K562 (cell line): ENCODE data around the gene VPS18. TPM values are rescaled to one million over a fixed set of nuclear protein-coding genes. Genes with fewer than 3 reads are reported as not detected.

Experiments
- ATF1 ChIP-seq, 2 experiments: fragments of 450-650 bp in 1 of 2; IDR thresholded peaks; 2 replicates each; pipeline ENCODE4 v1.6.1; 2016; ENCODE audit warnings: missing compliant biosample characterization in 1 of 2, missing genetic modification characterization in 1 of 2
- CBFA2T2 ChIP-seq: fragments of 450-650 bp; conservative IDR thresholded peaks from 2 replicates; pipeline ENCODE4 v1.6.1; 2017; ENCODE audit warnings: mild to moderate bottlenecking
- CEBPZ ChIP-seq: fragments of 150-350 bp; IDR thresholded peaks from 2 replicates; pipeline ENCODE4 v1.6.1; 2014; ENCODE audit warnings: low read depth, mild to moderate bottlenecking, low read length, borderline replicate concordance
- E2F3 ChIP-seq: fragments of 250-450 bp; sonication (Bioruptor Pico); IDR thresholded peaks from 2 replicates; pipeline ENCODE4 v1.4.0; 2020; ENCODE audit warnings: mild to moderate bottlenecking
- HDGF ChIP-seq: fragments of 450-650 bp; IDR thresholded peaks from 2 replicates; pipeline ENCODE4 v1.6.1; 2016
- ILK ChIP-seq: fragments of 450-650 bp; IDR thresholded peaks from 2 replicates; pipeline ENCODE4 v1.6.1; 2016; ENCODE audit warnings: missing genetic modification characterization, low read depth, mild to moderate bottlenecking, missing compliant biosample characterization, moderate library complexity, borderline replicate concordance
- POU5F1 ChIP-seq: fragments of 150-350 bp; IDR thresholded peaks from 2 replicates; pipeline ENCODE4 v1.6.1; 2014; ENCODE audit warnings: borderline replicate concordance, low read length, low read depth, mild to moderate bottlenecking; ENCODE audit not compliant: partially characterized antibody
- SNIP1 ChIP-seq: fragments of 450-650 bp; IDR thresholded peaks from 2 replicates; pipeline ENCODE4 v1.7.1; 2017; ENCODE audit warnings: low read depth, mild to moderate bottlenecking
- TSC22D4 ChIP-seq: fragments of 450-650 bp; IDR thresholded peaks from 2 replicates; pipeline ENCODE4 v1.6.1; 2016; ENCODE audit warnings: missing genetic modification characterization, missing biosample characterization, control low read depth
- XRCC3 ChIP-seq: fragments of 450-650 bp; IDR thresholded peaks from 2 replicates; pipeline ENCODE4 v1.6.1; 2017; ENCODE audit warnings: mild to moderate bottlenecking, moderate library complexity
- polyA plus RNA-seq, 8 experiments: library from polyadenylated mRNA; depleted of rRNA in 4 of 8; stranded (reverse) in 5 of 8; unstranded in 3 of 8; fragments of >200 nt; fragmentation: Nextera tagmentation in 2 of 8; fragmentation: Illumina TruSeq in 1 of 8; extraction: Ambion mirVana in 2 of 8; extraction: Trizol in 1 of 8; gene quantifications; 2 replicates each; pipeline versions ENCODE4 v1.2.1 to v1.2.3, GENCODE V29; 2011 to 2014; ENCODE audit warnings: inconsistent platforms in 1 of 8, missing spikeins in 1 of 8
- total RNA-seq, 7 experiments: library from RNA; depleted of rRNA in 6 of 7; stranded (reverse); fragments of >200 nt in 6 of 7; fragmentation: Illumina TruSeq in 2 of 7; extraction: Trizol in 2 of 7; gene quantifications; 2 replicates each; pipeline versions ENCODE4 v1.2.1 to v1.2.3, GENCODE V29; 2011 to 2021; ENCODE audit warnings: low replicate concordance in 1 of 7
- TF ChIP-seq, protein P1 (sequence below): fragments of 250-450 bp; sonication (Bioruptor Pico); IDR thresholded peaks from 2 replicates; pipeline ENCODE4 v1.4.0; 2020

Gene VPS18
- total and polyA plus RNA-seq, 9 of the 15 experiments (the other 6 are each of a cell fraction or from before 2014, with no cell fraction given): 0.73 to 19.9 (median 8.5) TPM

DNA sequence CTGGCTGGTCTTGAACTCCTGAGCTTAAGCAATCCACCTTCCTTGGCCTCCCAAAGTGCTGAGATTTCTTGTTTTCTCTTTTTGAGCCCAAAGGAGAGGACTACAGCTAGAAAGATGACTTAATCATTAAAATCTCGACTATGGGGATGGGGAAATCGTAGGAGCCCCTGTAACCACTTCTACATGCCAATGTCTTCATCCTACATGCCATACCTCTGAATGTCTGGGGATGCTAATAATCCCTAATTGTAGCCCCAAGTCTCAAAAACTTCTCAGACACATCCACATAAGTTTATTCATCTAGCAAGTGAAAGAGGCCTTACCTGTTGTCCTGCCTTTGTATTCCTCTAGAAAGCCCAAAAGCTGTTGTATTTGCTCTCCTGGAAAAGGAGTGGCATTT lies 16.6 kb upstream of the VPS18 start (continued):
- no peak for TF ChIP-seq ILK (tag)
- TF ChIP-seq CBFA2T2: no peak
- no peak for TF ChIP-seq E2F3
- no peak for TF ChIP-seq ATF1 (CRISPR knock-in tag; IDR thresholded peaks at IDR 0.05)
- TF ChIP-seq ATF1 (tag; IDR thresholded peaks at IDR 0.05): no peak
- TF ChIP-seq CEBPZ: no peak
- TF ChIP-seq XRCC3: no peak
- no peak for TF ChIP-seq SNIP1
- TF ChIP-seq TSC22D4 (tag): no peak
- TF ChIP-seq POU5F1: no peak
- TF ChIP-seq HDGF: no peak
- TF ChIP-seq, protein P1, sequence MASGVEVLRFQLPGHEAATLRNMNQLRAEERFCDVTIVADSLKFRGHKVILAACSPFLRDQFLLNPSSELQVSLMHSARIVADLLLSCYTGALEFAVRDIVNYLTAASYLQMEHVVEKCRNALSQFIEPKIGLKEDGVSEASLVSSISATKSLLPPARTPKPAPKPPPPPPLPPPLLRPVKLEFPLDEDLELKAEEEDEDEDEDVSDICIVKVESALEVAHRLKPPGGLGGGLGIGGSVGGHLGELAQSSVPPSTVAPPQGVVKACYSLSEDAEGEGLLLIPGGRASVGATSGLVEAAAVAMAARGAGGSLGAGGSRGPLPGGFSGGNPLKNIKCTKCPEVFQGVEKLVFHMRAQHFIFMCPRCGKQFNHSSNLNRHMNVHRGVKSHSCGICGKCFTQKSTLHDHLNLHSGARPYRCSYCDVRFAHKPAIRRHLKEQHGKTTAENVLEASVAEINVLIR: no peak
